Measurements from ENCODE around the gene SEMA3G.

- TF ChIP-seq CTCF (conservative IDR thresholded peaks at IDR 0.05; ENCODE audit: low read length) (no peak), EZH2phosphoT487 (IDR thresholded peaks at IDR 0.05; ENCODE audit: borderline replicate concordance) (no peak)
These were observed 35.1 kb upstream of the SEMA3G start for GRCh38 chr3:52479877-52480575.

Measured in Loucy (cell line).